GM23248 (cell line): ENCODE measurements around the gene RAB8A.

ENCODE experiments used
- EZH2 ChIP-seq: fragments of 200-600 bp; sonication (generic); IDR thresholded peaks from 2 replicates; pipeline ENCODE4 v1.6.1; 2018; ENCODE audit warnings: antibody characterized with exemption, mild to moderate bottlenecking; ENCODE audit not compliant: insufficient read depth, poor library complexity, severe bottlenecking
- EZH2phosphoT487 ChIP-seq: fragments of 200-600 bp; sonication (generic); IDR thresholded peaks from 2 replicates; pipeline ENCODE4 v1.6.1; 2018; ENCODE audit warnings: antibody characterized with exemption, moderate library complexity, mild to moderate bottlenecking, low read depth; ENCODE audit not compliant: insufficient read depth

- TF ChIP-seq EZH2, result no peak
- TF ChIP-seq EZH2phosphoT487, result no peak
Observed at GRCh38 chr19:16096280-16096855, 15.3 kb upstream of the RAB8A start.
